K562 (cell line): ENCODE data around the gene TMEM128. TPM values are rescaled to one million over a fixed set of nuclear protein-coding genes. Genes with fewer than 3 reads are reported as not detected.
A peak's percentile ranks its signal among the peaks of the same experiment; 100 is the strongest.
"Not testable (repeated sequence)": the region's sequence is repeated elsewhere in the genome, so short reads cannot be mapped to it uniquely, and the experiment has no call there.

ENCODE experiments used
- ATAC-seq: fragments of 200-7000 bp; cut with Tn5 transposase; 3 replicates; pipeline ENCODE4 v1.9.1; 2020; ENCODE audit warnings: moderate library complexity
- BruUV-seq: library from RNA; stranded (reverse); fragments of 400-500 nt; replicated peaks from 2 replicates; lab custom pipeline; 2021; lab: Mats Ljungman, UMichigan
- CTCF ChIA-PET: fragments of 300-600 bp; formaldehyde crosslinking; extraction: SDS; loops from one replicate; lab custom pipeline; 2021; ENCODE audit warnings: low intra/inter-chr PET ratio; lab: Yijun Ruan, JAX
- POLR2A ChIA-PET: fragments of 300-600, 350-650 bp; sonication (Branson Sonifier 250); formaldehyde crosslinking; extraction: SDS; loops from one replicate; lab custom pipeline; 2021; ENCODE audit warnings: antibody characterized with exemption, inconsistent platforms; lab: Yijun Ruan, JAX
- DNase-seq, 4 experiments: peaks; one replicate each; pipeline versions ENCODE4 v3.0.0 to v3.0.0-alpha.2; 2011 to 2018; ENCODE audit warnings: low spot score in 3 of 4, mixed read lengths in 3 of 4; ENCODE audit errors: extremely low read depth in 1 of 4
- FAIRE-seq: peaks from 2 replicates; lab custom pipeline; 2011; peaks lifted over from hg19 to GRCh38; lab: Jason Lieb, UNC
- H2AFZ ChIP-seq: 2 replicates; pipeline ENCODE4 v1.6.0; 2011; ENCODE audit warnings: low read depth, low read length, control low read depth, inconsistent platforms
- H3K27ac ChIP-seq: fragments of 200-600 bp; 3 replicates; pipeline ENCODE4 v1.8.0; 2011; ENCODE audit warnings: low read depth, mild to moderate bottlenecking, control low read depth, inconsistent platforms, low read length, moderate library complexity, mixed read lengths; ENCODE audit errors: extremely low read depth
- H3K27me3 ChIP-seq, 2 experiments: fragments of 300-600 bp in 1 of 2; 2 replicates in 1 of 2; 3 replicates in 1 of 2; pipeline versions ENCODE4 v1.6.0 to v1.8.0; 2011; ENCODE audit warnings: inconsistent platforms in 2 of 2, low read length in 2 of 2, mild to moderate bottlenecking in 1 of 2, mixed read lengths in 1 of 2, moderate library complexity in 1 of 2; ENCODE audit not compliant: control insufficient read depth in 2 of 2, insufficient read depth in 2 of 2
- H3K36me3 ChIP-seq: fragments of 300-600 bp; 3 replicates; pipeline ENCODE4 v1.8.0; 2011; ENCODE audit warnings: mild to moderate bottlenecking, low read length, inconsistent platforms; ENCODE audit not compliant: control insufficient read depth, insufficient read depth
- H3K4me1 ChIP-seq, 2 experiments: fragments of 200-600 bp in 1 of 2; replicated peaks in 1 of 2; 2 replicates in 1 of 2; 3 replicates in 1 of 2; pipeline versions ENCODE4 v1.5.1 to v1.8.0; 2011; ENCODE audit warnings: inconsistent platforms in 2 of 2, low read length in 2 of 2, mild to moderate bottlenecking in 1 of 2, mixed read lengths in 1 of 2, moderate library complexity in 1 of 2; ENCODE audit not compliant: control insufficient read depth in 2 of 2, insufficient read depth in 2 of 2
- H3K4me2 ChIP-seq: 2 replicates; pipeline ENCODE4 v1.6.1; 2011; ENCODE audit warnings: low read length, control low read depth, inconsistent platforms, mixed read lengths; ENCODE audit not compliant: insufficient read depth
- H3K4me3 ChIP-seq: fragments of 200-600 bp; sonication (generic), shearing (Covaris generic); 2 replicates; pipeline ENCODE4 v1.5.1; 2016; ENCODE audit warnings: control low read depth, inconsistent platforms
- H3K79me2 ChIP-seq: fragments of 200-600 bp; 3 replicates; pipeline ENCODE4 v1.8.0; 2011; ENCODE audit warnings: low read length, inconsistent platforms; ENCODE audit not compliant: control insufficient read depth, insufficient read depth
- H3K9ac ChIP-seq, 2 experiments: 2 replicates each; pipeline versions ENCODE4 v1.6.0 to v1.6.1; 2011; ENCODE audit warnings: low read depth in 2 of 2, low read length in 2 of 2, control low read depth in 1 of 2, inconsistent platforms in 1 of 2, mild to moderate bottlenecking in 1 of 2, mixed read lengths in 1 of 2; ENCODE audit not compliant: insufficient read depth in 1 of 2
- H3K9me1 ChIP-seq: one replicate; pipeline ENCODE4 v1.6.0; 2011; ENCODE audit warnings: inconsistent platforms, mild to moderate bottlenecking, low read length, moderate library complexity; ENCODE audit not compliant: control insufficient read depth, insufficient read depth
- H3K9me3 ChIP-seq: replicated peaks from 2 replicates; pipeline ENCODE4 v1.5.1; 2011; ENCODE audit warnings: low read depth, low read length, inconsistent platforms; ENCODE audit not compliant: control insufficient read depth, insufficient read depth
- H4K20me1 ChIP-seq: replicated peaks from 2 replicates; pipeline ENCODE4 v1.6.1; 2011; ENCODE audit warnings: low read length, inconsistent platforms, mixed read lengths; ENCODE audit not compliant: control insufficient read depth, insufficient read depth
- RBM39 ChIP-seq: fragments of 200-400 bp; formaldehyde crosslinking; optimal IDR thresholded peaks from 2 replicates; pipeline ENCODE3; 2018; ENCODE audit warnings: low read depth, low read length
- THAP7 ChIP-seq: fragments of 250-450 bp; sonication (Bioruptor Pico); IDR thresholded peaks from 2 replicates; pipeline ENCODE4 v1.5.0; 2021
- ZNF395 ChIP-seq: fragments of 200-800 bp; sonication (Bioruptor generic); IDR thresholded peaks from 2 replicates; pipeline ENCODE4 v1.6.1; 2017; ENCODE audit warnings: missing genetic modification characterization, missing compliant biosample characterization
- WGBS: fragments of 100-300 bp; shearing (Covaris generic); methylation state at CpG from one replicate; pipeline ENCODE4 v1.1.6; 2016; ENCODE audit warnings: low coverage, mixed read lengths; ENCODE audit not compliant: insufficient coverage; ENCODE audit errors: missing lambda C conversion rate; 5-methylcytosine and 5-hydroxymethylcytosine counted together
- in situ Hi-C: fragments of 300-500 bp; cut with MboI; formaldehyde crosslinking; loops from 4 replicates; pipeline ENCODE4 v1.15.0; 2018; ENCODE audit warnings: inconsistent platforms, mixed read lengths
- intact Hi-C: fragments of 100-400 bp; cut with micrococcal nuclease; formaldehyde crosslinking; loops from 2 replicates; pipeline ENCODE4 v1.14.2; 2022
- polyA plus RNA-seq, 8 experiments: library from polyadenylated mRNA; depleted of rRNA in 4 of 8; stranded (reverse) in 5 of 8; unstranded in 3 of 8; fragments of >200 nt; fragmentation: Nextera tagmentation in 2 of 8; fragmentation: Illumina TruSeq in 1 of 8; extraction: Ambion mirVana in 2 of 8; extraction: Trizol in 1 of 8; gene quantifications; 2 replicates each; pipeline versions ENCODE4 v1.2.1 to v1.2.3, GENCODE V29; 2011 to 2014; ENCODE audit warnings: inconsistent platforms in 1 of 8, missing spikeins in 1 of 8
- total RNA-seq, 7 experiments: library from RNA; depleted of rRNA in 6 of 7; stranded (reverse); fragments of >200 nt in 6 of 7; fragmentation: Illumina TruSeq in 2 of 7; extraction: Trizol in 2 of 7; gene quantifications; 2 replicates each; pipeline versions ENCODE4 v1.2.1 to v1.2.3, GENCODE V29; 2011 to 2021; ENCODE audit warnings: low replicate concordance in 1 of 7

Gene TMEM128
- total and polyA plus RNA-seq, 9 of the 15 experiments (the other 6 are each of a cell fraction or from before 2014, with no cell fraction given) = 9.1 to 40.0 (median 14.3) TPM

GRCh38 chr4:4245172-4245571 is 2.9 kb downstream of the TMEM128 start (continued):
- no peak for TF ChIP-seq RBM39

GRCh38 chr4:4239551-4239950 is 8.5 kb downstream of the TMEM128 start:
- H3K9me1 ChIP-seq, DNase-seq, ATAC-seq, in situ Hi-C loops, intact Hi-C loops, H3K9me3 ChIP-seq, CTCF ChIA-PET, H3K4me3 ChIP-seq, H3K79me2 ChIP-seq, H3K27me3 ChIP-seq, H2AFZ ChIP-seq, H3K9ac ChIP-seq, H4K20me1 ChIP-seq, H3K27ac ChIP-seq, H3K4me2 ChIP-seq, POLR2A ChIA-PET, H3K4me1 ChIP-seq, BruUV-seq: not testable (repeated sequence)
- peak; percentile 42 for FAIRE-seq
- peaks cover 41% of the 10 kb centered on the region; the same call in 2 of the 3 replicates for H3K36me3 ChIP-seq
- 88% methylated on average over 3 of the region's 3 CpGs for WGBS

GRCh38 chr4:4233610-4234009 is 14.4 kb downstream of the TMEM128 start:
- Histone ChIP-seq H3K4me1 (no peaks in the 10 kb centered on the region), H3K36me3 (peaks cover 10% of the 10 kb centered on the region; the same call in 1 of the 3 replicates), H3K9ac (no peak overlapping the region), H2AFZ (no peak overlapping the region), H3K79me2 (no peaks in the 10 kb centered on the region), H3K27me3 (peaks cover 0 to 6% of the 10 kb centered on the region in 2 experiments; a peak in 2 of 5 replicates), H4K20me1 (no peaks in the 10 kb centered on the region), H3K4me3 (no peak overlapping the region), H3K9me1 (no peaks in the 10 kb centered on the region), H3K9me3 (0 out of 2 replicates have a peak, but pooled peaks cover 1% of the 10 kb centered on the region), H3K27ac (no peak overlapping the region), H3K4me2 (no peak overlapping the region)
- WGBS = 0% methylated on average over 2 of the region's 2 CpGs
- ChIA-PET POLR2A (interaction anchor here (0.7 kb wide), 1 partner anchor 12 kb away, joined by 3 read pairs; no protein-coding TSS in a partner anchor), CTCF (no interaction called here)
- intact Hi-C loops (no loop called here), in situ Hi-C loops (no loop called here)
- DNase-seq (no peak), FAIRE-seq (no peak), ATAC-seq (no peak)
- BruUV-seq = no TSS peak
- no peak for TF ChIP-seq ZNF395 (CRISPR knock-in tag)
- TF ChIP-seq THAP7 (CRISPR knock-in tag) = no peak
- TF ChIP-seq, all 486 proteins: peak for 0
